Dermis microvascular lymphatic vessel endothelial cell (primary cell): Measurements from ENCODE around the gene CEP43. TPM values are rescaled to one million over a fixed set of nuclear protein-coding genes. Genes with fewer than 3 reads are reported as not detected.

Source experiments
- DNase-seq, 2 donors: peaks; one replicate each; pipeline versions ENCODE4 v3.0.0 to v3.0.0-alpha.2; 2010; ENCODE audit warnings: low read depth in 2 of 2
- total RNA-seq: library from RNA; depleted of rRNA; stranded (reverse); fragments of >200 nt; gene quantifications from 2 replicates; pipeline ENCODE4 v1.2.1, GENCODE V29; 2014

Gene CEP43
- total RNA-seq, 1 donor from 2014 or later = 10.3 TPM

GRCh38 chr6:167013067-167013466 is 13.9 kb downstream of the CEP43 start:
- DNase-seq = no peak

GRCh38 chr6:167013946-167014345 is 14.7 kb downstream of the CEP43 start:
- DNase-seq = no peak

- DNase-seq = no peak
These were observed 16.1 kb downstream of the CEP43 start for GRCh38 chr6:167015302-167015701.

GRCh38 chr6:167020206-167020605 is 21.0 kb downstream of the CEP43 start:
- DNase-seq = no peak

- no peak for DNase-seq
These were observed 28.1 kb downstream of the CEP43 start for GRCh38 chr6:167027308-167027707.

GRCh38 chr6:167027772-167028171 is 28.6 kb downstream of the CEP43 start:
- DNase-seq = no peak

- no peak for DNase-seq
These were observed 31.2 kb downstream of the CEP43 start for GRCh38 chr6:167030222-167031072.

GRCh38 chr6:167031082-167031709 is 32.0 kb downstream of the CEP43 start:
- no peak for DNase-seq

GRCh38 chr6:167034056-167034455 is 34.9 kb downstream of the CEP43 start:
- no peak for DNase-seq

GRCh38 chr6:167037762-167038161 is 38.6 kb downstream of the CEP43 start:
- no peak for DNase-seq

- no peak for DNase-seq
These were observed 45.5 kb downstream of the CEP43 start for GRCh38 chr6:167044696-167045095.

GRCh38 chr6:167045828-167046580 is 46.8 kb downstream of the CEP43 start:
- no peak for DNase-seq

- no peak for DNase-seq
These were observed 47.8 kb downstream of the CEP43 start for GRCh38 chr6:167046861-167047495.

GRCh38 chr6:167047554-167047953 is 48.4 kb downstream of the CEP43 start:
- no peak for DNase-seq

Other genes with a start within 250 kb of the CEP43 start
- 10.7 and 11.6 TPM in 2 replicates for gene RNASET2, start 42.8 kb upstream of the CEP43 start, total RNA-seq
- not detected in 2 replicates for gene CCR6, start 123.7 kb downstream of the CEP43 start, total RNA-seq
- not detected in 2 replicates for gene GPR31, start 158.6 kb downstream of the CEP43 start, total RNA-seq